AG20443 (cell line): ENCODE results near the gene C3orf52.
A peak's percentile ranks its signal among the peaks of the same experiment; 100 is the strongest.

Experiments used
- DNase-seq: peaks from one replicate; pipeline ENCODE4 v3.0.0; 2012; ENCODE audit warnings: low spot score, mixed read lengths

The C3orf52 gene

GRCh38 chr3:112119962-112120836 is 34.0 kb downstream of the C3orf52 start:
- no peak for DNase-seq

- DNase-seq = no peak
Measured at GRCh38 chr3:112121577-112122547, 35.7 kb downstream of the C3orf52 start.

- no peak for DNase-seq
Measured at GRCh38 chr3:112122870-112123269, 36.7 kb downstream of the C3orf52 start.

- DNase-seq = no peak
Measured at GRCh38 chr3:112123548-112123947, 37.4 kb downstream of the C3orf52 start.

GRCh38 chr3:112124907-112125607 is 38.9 kb downstream of the C3orf52 start:
- DNase-seq = no peak

- peak; percentile 45 for DNase-seq
Measured at GRCh38 chr3:112126511-112126911, 40.3 kb downstream of the C3orf52 start.

GRCh38 chr3:112127522-112128494 is 41.6 kb downstream of the C3orf52 start:
- no peak for DNase-seq

GRCh38 chr3:112128843-112129727 is 42.9 kb downstream of the C3orf52 start:
- peak; percentile 60 for DNase-seq

- no peak for DNase-seq
Measured at GRCh38 chr3:112129925-112130637, 43.9 kb downstream of the C3orf52 start.

- no peak for DNase-seq
Measured at GRCh38 chr3:112130638-112130993, 44.4 kb downstream of the C3orf52 start.

- DNase-seq = no peak
Measured at GRCh38 chr3:112131111-112131510, 44.9 kb downstream of the C3orf52 start.

- DNase-seq = no peak
Measured at GRCh38 chr3:112132088-112132487, 45.9 kb downstream of the C3orf52 start.

- DNase-seq = no peak
Measured at GRCh38 chr3:112132554-112132953, 46.4 kb downstream of the C3orf52 start.

GRCh38 chr3:112132975-112133448 is 46.8 kb downstream of the C3orf52 start, which contains the start of gene GCSAM:
Gene GCSAM (minus strand): TSS chr3:112133248. CDS start chr3:112133120, 128 bp downstream.
- DNase-seq = no peak

- no peak for DNase-seq
Measured at GRCh38 chr3:112133626-112134334, 47.6 kb downstream of the C3orf52 start.

- no peak for DNase-seq
Measured at GRCh38 chr3:112134335-112135124, 48.3 kb downstream of the C3orf52 start.

- DNase-seq = no peak
Measured at GRCh38 chr3:112136046-112136445, 49.9 kb downstream of the C3orf52 start.
